DMS 273 treated with DMSO at 0.1 percent for 48 hours (cell line): ENCODE measurements around the gene BRAT1.
"Not testable (repeated sequence)": the region's sequence is repeated elsewhere in the genome, so short reads cannot be mapped to it uniquely, and the experiment has no call there.

Experiments used
- DNase-seq: peaks from one replicate; lab custom pipeline; 2025; lab: John Stamatoyannopoulos, UW

Gene BRAT1

DNA sequence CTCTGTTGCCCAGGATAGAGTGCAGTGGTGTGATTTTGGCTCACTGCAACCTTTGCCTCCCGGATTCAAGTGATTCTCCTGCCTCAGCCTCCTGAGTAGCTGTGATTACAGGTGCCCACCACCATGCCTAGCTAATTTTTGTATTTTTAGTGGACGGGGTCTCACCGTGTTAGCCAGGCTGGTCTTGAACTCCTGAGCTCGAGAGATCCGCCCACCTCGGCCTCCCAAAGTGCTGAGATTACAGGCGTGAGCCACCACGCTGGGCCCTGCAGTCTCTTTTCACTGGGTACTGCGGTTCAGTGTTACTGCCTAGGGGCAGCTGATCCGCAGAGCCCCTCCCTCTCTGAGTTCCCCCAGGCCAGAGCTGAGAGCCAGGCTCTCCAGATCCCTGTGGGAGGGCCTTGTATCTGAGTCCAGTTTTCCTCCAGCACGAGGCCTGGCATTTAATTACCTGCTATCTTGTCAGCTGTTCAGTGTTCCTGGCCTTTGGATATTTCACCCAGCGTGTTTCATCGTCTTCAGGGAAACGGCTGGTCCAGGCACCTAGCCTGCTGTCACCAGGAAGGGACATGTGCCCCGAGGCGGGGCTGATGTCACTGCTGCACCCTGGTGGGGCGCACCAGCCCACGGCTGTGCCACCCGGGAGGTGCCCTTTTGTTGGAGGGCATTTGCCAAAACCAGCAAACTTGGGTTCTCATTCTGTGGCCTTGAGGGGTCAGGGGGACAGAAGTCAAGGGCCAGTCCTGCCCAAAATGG, 19.3 kb downstream of the BRAT1 start:
- DNase-seq: not testable (repeated sequence)

DNA sequence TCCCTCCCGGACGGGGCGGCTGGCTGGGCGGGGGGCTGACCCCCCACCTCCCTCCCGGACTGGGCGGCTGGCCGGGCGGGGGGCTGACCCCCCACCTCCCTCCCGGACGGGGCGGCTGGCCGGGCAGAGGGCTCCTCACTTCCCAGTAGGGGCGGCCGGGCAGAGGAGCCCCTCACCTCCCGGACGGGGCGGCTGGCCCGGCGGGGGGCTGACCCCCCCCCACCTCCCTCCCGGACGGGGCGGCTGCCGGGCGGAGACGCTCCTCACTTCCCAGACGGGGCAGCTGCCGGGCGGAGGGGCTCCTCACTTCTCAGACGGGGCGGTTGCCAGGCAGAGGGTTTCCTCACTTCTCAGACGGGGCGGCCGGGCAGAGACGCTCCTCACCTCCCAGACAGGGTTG, 21.1 kb downstream of the BRAT1 start:
- not testable (repeated sequence) for DNase-seq

DNA sequence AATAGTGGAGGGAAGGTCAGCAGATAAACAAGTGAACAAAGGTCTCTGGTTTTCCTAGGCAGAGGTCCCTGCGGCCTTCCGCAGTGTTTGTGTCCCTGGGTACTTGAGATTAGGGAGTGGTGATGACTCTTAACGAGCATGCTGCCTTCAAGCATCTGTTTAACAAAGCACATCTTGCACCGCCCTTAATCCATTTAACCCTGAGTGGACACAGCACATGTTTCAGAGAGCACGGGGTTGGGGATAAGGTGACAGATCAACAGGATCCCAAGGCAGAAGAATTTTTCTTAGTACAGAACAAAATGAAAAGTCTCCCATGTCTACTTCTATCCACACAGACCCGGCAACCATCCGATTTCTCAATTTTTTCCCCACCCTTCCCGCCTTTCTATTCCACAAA, 21.8 kb downstream of the BRAT1 start:
- not testable (repeated sequence) for DNase-seq

DNA sequence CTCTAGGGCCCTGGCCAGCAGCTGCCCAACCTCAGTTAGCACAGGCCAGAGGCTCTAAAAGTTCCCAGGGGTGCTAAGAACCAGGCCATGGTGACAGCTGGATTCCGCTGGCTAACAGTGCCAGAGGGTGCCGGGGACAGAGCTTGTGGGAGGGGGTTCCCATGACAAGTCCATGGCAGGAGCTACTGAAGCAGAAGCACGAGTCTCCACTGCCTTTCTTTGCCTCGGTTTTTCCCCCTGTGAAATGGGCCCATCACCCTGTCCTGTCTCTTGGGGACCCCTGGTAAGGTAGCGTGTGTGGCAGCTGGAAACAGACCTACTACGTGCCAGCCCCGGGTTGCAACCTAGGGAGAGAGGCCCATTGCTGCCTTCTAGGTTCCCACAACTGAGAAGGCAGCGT, 22.5 kb downstream of the BRAT1 start:
- DNase-seq: not testable (repeated sequence)

DNA sequence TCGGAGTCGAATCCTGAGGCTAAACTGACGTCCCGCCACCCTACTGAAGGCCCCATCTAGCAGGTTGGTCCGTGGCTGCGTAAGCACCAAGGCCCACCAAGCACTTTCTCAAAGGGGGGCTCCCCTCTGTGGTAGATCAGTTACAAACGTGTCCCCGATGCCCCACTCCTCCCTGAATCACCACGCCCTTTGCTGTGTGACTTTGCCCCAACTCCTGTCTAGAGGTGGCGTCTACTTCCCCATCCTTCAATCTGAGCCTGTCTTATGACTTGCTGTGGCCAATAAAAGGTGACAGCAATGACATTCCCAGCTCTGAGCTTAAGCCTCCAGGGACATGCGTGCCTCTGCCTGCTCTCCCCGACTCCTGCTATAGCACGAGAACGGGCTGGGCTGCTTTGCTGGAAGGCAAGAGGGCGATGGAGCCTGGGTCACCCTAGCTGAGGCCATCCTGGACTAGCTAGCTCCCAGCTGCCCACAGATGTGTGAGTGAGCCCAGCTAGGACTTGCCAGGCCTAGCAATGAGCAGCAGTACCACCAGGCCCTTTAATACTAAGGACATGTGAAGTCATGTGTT, 23.0 kb downstream of the BRAT1 start:
- not testable (repeated sequence) for DNase-seq

DNA sequence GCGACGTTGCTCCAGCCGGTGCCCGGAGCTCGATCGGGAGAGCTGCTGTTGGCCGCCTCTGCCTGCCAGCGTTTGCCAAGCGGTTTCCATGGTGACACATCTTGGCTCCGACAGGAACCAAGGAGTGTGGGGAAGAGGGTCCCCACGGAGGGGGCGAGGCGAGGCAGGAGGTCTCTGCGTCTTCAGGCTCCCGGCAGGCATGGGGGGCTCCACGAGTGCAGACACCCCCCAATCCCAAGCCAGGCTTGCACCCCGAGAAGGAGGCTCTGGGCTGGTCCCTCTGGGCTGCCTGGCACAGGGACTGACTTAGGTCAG, 23.6 kb downstream of the BRAT1 start:
- DNase-seq: not testable (repeated sequence)

DNA sequence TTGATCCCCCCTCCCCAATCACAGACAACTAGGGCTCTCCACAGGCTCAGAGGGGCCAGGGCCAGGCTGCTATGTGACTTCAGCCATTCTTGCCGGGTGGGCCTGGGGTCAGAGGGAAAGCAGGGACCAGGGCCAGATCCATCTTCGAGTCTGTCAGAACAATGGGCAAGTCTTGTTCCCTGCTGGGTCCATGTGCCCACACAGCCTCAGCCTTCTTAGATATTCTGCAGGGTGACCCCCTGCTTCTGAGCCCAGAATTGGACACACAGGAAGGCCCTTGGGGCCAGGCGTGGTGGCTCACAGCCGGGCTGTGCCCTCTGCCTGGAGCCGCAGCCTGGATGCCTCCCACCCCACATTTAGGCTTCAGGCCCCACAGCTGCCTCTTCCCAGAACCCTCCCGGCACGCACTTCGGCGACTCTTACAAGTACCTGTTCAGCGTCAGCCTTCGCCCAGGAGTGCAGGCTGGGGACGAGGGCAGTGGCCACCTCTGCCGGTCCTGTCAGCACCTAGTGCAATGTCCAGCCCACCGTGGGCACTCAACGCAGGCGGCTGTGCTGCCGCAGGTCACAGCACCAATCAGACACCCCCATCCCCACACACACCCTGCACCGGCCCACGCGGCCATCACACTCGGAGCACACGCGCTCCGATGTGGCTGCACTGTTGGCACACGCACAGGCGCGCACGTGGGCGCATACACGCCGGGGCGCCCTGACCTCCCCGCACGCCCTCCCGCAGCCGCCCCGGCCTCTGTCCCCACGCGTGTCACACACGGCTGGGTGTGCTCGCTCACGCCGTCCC, 24.1 kb downstream of the BRAT1 start:
- DNase-seq: not testable (repeated sequence)

DNA sequence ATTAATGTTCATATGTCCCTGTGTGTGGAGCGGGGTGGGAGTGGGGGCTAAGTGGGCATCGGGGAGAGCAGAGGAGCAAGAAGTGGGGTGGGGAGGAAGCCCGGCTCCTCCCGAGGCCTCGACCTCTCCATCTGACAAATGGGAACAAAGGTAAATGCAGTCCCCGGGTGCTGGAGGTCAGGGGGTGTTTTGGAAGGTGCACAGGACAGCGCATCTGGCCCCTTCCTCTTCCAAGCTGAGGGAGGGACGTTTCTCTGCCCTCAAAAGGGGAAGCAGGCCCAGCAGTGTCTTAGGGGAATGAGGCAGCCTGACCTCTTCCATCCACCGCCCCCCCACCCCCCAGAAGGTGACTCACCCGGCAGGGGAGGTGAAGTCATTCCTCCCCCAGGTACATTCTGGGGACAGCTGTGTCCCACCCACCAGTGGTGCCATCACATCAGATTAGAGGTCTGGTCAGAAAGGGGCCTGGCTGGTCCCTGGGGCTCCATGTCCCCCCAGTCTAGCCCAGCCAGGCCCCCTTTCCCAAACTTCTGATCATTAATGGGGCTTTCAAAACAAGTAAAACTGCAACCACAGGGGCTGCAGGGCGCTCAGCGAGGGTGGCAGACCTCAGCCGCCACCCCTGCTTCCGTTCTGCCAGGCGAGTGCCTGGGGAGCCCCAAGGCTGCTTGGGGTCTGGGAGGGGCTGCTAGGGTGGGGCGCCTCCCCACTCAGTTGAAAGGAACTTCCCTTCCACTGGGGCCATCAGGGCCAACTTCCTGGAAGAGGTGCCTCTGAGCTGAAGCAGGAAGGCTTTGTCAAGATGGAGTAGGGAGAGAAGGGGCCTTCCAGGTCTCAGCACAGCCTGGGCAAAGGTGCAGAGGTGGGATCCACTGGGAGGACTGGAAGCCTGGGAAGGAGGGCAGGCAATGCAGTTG, 25.0 kb downstream of the BRAT1 start:
- no peak for DNase-seq

DNA sequence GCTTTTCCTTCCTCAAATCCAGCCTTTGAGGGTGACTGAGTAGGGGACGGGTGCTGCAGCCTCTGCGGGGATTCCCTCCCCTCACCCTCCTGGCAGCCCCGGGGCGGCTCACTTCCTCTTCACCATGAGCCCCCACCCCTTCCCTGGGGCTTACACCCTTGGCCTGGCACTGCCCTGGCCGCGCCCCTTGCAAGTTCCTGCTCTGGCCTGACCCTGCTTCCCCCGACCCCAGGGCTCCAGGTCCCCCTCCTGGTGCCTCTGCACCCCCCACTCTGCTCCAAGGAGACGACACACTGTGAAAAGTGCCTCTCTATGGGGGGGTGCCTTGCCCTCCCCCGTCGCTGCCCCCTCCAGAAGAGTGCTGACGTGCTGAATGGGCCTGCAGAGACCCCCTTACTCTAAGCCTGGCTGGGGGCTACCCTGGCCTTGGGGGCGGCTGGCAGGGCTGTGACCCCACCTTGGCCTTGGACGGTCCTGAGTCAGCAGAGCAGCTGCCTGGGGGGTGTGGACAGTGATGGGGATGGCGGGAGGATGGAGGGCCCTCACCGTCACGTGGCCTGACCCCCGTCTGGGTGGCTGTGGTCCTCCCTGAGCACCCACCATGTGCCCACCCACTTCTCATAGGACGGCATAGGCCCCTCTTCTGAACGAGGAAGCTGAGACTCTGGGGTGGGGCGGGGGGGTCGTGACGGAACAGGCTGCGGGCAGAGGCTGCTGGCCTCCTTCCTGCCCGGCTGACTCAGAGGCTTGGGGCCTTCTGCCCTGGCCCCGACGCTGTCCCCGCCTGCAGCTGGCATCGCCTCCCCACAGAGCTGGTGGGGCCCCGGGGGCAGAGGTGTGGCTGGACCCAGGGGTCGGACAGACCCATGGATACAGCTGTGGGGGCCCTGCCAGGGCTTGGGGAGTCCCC, 25.9 kb downstream of the BRAT1 start:
- no peak for DNase-seq

DNA sequence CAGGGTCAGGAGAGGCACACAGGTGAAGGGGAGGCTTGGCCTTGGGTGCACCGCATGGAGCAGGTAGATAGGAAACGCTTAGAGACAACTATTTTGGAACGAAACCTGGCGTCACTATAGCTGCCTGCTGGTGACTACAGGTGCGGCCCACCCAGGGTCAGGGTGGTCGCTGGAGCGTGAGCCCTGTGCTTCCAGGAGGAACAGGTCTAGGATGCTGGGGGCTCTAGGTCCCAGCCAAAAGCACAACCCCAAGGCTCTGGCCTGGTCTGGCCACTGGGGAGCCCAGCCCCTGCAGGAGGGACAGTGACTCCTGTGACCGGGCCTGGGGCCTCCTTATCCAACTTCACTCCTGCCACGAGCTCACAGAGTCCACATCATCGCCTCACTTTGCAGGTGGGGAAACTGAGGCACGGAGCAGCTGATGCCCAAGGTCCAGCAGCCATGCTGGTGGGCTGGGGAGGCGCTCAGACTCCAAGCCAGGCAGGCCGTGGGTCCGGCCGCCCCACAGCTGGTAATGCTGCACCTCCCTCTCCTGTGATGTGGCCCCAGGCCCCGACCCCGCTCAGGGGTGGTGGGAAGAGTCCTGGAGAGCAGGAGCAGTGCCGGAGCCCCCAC, 26.7 kb downstream of the BRAT1 start:
- no peak for DNase-seq

DNA sequence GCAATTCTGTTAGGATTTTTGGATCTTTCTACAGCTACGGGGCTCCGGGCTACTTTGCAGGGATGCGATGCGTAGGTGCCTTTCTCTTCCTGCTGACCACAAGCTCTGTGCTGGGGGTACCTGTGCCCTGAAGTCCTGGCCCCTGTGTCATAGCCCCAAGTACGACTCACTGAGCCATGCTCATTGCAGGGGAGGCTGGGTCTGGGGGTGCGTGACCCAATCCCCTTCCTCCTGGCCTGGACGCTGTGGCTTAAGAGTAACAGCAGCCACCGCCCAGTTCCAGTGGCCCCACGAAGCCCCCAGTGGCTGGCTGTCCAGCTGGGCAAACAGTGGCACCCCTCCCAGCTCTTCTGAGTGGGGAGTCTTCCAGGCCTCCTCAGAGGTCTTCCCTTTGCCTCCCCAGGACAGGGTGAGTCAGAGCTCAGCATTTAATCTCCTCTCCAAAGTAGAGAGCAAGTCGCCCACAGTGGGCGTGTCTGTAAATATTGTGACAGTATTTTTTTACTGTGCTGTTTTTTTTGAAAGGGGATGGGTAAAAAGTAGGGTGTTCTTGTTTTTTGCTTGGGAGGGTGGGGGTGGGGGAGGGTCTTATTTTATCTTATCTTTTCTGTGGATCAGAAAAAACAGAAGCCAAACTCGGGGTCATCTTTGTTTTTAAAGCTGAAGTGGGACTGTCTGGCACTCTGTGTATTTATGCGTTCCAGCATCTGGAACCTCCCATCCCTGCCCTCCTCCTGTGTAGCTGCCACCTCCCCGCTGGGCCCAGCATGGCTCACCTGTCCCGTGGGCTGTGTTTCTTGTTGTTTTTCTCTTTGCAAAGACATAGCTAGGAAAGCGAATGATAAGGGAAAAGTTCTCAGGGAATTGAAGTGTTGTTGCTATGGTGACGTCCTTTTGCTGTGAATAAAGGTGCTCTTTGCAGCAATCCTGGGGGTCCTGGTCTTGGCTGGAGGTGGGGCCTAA, 27.5 kb downstream of the BRAT1 start:
- no peak for DNase-seq

DNA sequence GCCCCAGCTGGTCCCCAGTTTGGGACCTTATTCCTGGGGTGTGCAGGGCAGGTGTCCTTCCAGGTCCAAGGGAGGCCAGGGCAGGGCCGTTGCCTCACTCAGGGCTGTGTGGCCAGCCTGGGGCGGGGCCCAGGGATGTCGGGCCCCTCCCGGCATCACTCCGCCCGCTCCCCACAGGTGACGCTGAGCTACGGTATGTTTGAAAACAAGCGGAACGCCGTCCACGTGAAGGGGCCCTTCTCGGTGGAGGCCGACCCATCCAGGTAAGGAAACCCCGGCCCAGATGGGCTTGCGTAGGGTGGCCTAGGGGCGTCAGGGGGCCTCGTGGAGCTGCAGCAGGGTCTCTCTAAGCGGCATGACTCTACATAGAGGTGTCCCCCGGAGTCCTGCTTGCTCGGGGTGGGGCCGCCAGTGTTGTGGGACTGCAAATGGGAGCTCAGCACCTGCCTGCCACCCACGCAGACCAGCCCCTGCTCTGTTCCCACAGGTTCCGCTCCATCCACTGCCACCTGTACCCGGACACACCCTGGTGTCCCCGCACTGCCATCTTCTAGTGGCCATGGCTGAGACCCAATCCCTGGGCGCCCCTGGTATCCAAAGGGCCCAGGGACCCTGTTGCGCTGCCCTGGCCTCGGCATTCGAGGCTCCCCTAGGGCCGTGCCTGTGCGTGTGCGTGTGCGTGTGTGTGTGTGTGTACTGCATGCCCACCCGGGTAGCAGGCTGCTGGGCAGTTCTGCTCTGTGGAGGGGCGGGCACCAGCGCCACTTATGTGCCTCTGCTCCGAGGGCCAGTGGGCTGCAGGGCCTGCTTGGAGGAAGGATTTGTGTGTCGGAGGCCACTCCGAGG, 28.4 kb downstream of the BRAT1 start:
- DNase-seq: no peak

DNA sequence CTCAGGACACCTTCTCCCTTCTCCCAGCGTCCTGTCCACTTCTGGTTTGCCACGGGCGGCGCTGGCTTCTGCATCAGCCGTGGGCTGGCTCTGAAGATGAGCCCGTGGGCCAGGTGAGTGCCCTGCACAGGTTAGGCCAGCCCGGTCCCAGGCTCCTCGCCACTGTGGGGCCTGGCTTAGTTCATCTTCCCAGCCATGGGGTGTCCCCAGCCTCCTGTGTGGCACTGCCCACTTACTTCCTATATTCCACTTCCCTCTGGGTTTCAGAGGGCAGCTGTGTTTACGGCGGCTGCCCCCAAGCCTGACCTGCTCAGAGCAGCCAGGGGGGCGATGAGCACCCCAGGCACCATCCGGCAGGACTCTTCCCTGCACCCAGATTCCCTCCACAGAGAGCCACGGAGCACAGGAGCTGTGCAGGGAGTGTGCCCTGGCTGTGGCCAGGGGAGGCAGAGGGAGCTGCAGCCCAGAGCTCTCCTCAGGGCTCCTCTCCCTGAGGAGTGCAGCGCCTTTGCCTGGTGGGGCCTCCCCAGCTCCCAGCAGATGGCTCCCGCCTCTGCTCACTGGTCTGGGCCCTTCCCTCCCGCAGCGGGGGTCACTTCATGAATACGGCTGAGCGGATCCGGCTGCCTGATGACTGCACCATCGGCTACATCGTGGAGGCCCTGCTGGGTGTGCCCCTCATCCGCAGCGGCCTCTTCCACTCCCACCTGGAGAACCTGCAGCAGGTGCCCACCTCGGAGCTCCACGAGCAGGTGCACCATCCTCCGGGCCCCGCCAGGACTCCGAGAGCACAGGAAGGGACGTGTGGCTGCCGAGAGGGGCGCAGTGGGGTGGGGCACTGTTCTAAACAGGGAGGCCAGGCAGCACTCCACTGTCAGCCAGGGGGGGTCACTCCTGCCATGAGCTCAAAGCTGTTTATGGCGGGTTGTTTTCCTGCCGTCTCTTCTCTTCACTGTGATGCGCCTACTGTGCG, 29.4 kb downstream of the BRAT1 start:
- no peak for DNase-seq

DNA sequence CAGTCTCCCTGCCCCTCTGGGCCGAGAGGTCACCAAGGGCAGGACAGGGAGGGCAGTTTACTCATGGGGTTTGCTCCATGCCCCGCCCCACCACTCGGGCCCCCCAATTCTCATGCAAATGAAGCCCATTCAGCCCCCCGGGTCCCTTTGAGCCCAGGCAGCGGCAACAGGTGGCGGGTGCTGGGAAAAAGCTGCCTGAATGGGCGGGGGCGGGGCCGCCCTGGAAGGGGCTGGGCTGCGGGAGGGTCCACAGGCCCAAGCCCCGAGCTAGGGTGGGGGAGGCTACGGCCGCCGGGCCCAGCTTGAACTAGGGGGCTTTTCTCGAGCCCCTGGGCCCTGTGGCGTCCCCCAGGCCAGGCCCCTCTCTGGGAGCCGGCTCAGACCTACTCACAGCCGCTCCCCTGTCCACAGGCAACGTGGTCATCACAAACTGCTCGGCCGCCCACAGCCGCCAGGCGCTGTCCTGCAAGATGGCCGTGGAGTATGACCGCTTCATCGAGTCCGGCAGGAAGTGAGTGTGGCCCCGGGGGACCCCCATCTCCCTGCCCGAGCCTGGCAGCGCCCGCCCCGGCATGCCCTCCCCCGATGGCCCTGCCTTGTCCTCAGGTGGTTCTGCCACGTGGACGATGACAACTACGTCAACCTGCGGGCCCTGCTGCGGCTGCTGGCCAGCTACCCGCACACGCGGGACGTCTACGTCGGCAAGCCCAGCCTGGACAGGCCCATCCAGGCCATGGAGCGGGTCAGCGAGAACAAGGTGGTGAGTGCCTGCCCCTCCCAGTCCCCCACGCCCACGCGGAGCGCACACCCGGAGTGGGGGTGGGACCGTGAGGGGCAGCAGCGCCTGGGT, 30.3 kb downstream of the BRAT1 start:
- DNase-seq: no peak

DNA sequence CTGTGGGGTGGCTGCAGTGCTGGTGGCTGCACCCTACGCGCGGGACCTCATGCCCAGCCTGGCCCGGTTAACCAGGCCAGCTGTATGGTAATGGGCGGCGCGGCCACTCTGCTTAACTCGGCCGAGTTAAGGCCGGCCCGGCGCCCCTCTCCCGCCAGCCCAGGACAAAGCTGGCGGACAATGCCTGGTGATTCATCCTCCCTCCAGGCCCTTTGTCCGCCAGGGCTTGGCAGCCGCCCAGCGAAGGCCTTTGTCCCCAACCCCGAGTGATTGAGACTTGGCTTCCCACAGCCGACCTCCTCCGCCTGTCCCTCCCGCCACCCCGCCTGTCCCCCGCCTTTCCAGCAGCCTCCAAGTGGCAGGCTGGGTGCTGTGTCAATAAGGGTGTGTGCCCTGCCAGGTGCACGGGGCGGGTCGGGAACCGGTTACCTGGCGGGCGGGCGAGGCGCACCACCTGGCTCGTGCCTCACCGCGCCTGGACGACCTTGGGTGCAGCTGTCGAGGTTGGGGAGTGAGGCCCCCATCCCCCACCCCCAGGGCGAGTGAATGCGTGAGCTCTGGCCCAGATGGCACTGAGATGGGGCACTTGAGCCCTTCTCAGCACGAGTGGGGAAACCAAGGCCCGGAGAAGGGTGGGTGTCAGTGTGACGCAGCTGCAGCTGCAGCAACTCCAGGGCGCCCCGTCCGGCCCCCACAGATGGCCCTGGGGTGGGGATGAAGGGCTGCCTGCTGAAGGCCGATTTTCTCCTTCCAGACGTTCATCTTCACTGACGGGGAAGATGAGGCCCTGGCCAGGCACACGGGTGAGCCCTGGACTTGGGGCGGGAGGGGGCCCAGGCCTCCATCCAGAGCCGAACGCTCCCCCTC, 31.1 kb downstream of the BRAT1 start:
- no peak for DNase-seq
